Uterus (tissue), 4 donors: ENCODE measurements around the gene OR5M11. TPM values are rescaled to one million over a fixed set of nuclear protein-coding genes. Genes with fewer than 3 reads are reported as not detected.

Source experiments
- DNase-seq, 2 donors: peaks; one replicate each; pipeline ENCODE4 v3.0.0-alpha.2; 2019 to 2020
- H3K27ac ChIP-seq, 2 donors: fragments of 200-600 bp; sonication (generic); 1 replicate in 1 of 2; 2 replicates in 1 of 2; pipeline ENCODE4 v1.5.1; 2016 to 2018
- H3K27me3 ChIP-seq, 2 donors: fragments of 200-600 bp; sonication (generic); one replicate each; pipeline ENCODE4 v1.5.1; 2018 to 2019; ENCODE audit warnings: control low read depth in 1 of 2
- H3K36me3 ChIP-seq, 2 donors: fragments of 200-600 bp; sonication (generic); one replicate each; pipeline ENCODE4 v1.5.1; 2019; ENCODE audit warnings: control low read depth in 1 of 2
- H3K4me1 ChIP-seq, 2 donors: fragments of 200-600 bp; sonication (generic); one replicate each; pipeline ENCODE4 v1.5.1; 2018 to 2019; ENCODE audit warnings: control low read depth in 1 of 2
- H3K4me3 ChIP-seq, 2 donors: fragments of 200-600 bp; sonication (generic); 1 replicate in 1 of 2; 2 replicates in 1 of 2; pipeline ENCODE4 v1.5.1; 2018 to 2019; ENCODE audit warnings: mild to moderate bottlenecking in 1 of 2
- H3K9me3 ChIP-seq, 2 donors: fragments of 200-600 bp; sonication (generic); one replicate each; pipeline ENCODE4 v1.5.1; 2019; ENCODE audit warnings: control low read depth in 1 of 2
- POLR2A ChIP-seq, 2 donors: fragments of 450-650 bp; IDR thresholded peaks; one replicate each; pipeline ENCODE4 v1.6.1; 2016; ENCODE audit warnings: antibody characterized with exemption in 2 of 2, mild to moderate bottlenecking in 1 of 2, moderate library complexity in 1 of 2
- intact Hi-C: fragments of 100-400 bp; cut with DNase I; formaldehyde crosslinking; loops from one replicate; pipeline ENCODE4 v1.15.1; 2023; ENCODE audit warnings: low total_unique reads
- total RNA-seq, 4 donors: library from RNA; depleted of rRNA in 3 of 4; stranded (reverse); fragments of >200 nt in 3 of 4; gene quantifications; one replicate each; pipeline versions ENCODE4 v1.1.0 to v1.2.4, GENCODE V29; 2014 to 2023
- TF ChIP-seq, protein P1 (sequence below), 4 experiments: fragments of 200-600 bp in 2 of 4; fragments of 450-650 bp in 2 of 4; sonication (generic) in 2 of 4; IDR thresholded peaks; one replicate each; pipeline ENCODE4 v1.5.1; 2016 to 2019; ENCODE audit warnings: antibody characterized with exemption in 4 of 4, mild to moderate bottlenecking in 2 of 4, moderate library complexity in 1 of 4
- donor health status: DM: yes; HTN: yes; CAD: no.

OR5M11 gene
- total RNA-seq, 4 donors from 2014 or later: not detected

DNA sequence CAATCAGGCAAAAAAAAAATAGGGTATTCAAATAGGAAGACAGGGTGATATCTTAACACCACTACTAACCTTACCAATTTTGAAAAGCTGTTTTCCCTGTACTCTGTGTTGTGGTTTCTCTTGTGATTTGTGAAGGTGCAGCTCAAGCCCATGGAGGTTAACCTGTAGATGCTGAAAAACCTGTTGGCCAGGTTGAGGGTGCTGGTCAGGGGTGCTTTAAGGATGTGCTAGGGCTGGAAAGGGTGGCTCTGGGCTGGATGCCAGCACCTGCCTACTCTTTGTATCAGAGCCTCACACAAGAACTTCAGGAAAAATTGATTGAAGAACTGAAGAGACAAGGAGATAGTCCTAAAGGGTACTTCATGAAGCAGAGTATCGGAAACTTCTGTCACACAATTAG, 33.6 kb downstream of the OR5M11 start:
- intact Hi-C loops: no loop called here
- TF ChIP-seq, protein P1, sequence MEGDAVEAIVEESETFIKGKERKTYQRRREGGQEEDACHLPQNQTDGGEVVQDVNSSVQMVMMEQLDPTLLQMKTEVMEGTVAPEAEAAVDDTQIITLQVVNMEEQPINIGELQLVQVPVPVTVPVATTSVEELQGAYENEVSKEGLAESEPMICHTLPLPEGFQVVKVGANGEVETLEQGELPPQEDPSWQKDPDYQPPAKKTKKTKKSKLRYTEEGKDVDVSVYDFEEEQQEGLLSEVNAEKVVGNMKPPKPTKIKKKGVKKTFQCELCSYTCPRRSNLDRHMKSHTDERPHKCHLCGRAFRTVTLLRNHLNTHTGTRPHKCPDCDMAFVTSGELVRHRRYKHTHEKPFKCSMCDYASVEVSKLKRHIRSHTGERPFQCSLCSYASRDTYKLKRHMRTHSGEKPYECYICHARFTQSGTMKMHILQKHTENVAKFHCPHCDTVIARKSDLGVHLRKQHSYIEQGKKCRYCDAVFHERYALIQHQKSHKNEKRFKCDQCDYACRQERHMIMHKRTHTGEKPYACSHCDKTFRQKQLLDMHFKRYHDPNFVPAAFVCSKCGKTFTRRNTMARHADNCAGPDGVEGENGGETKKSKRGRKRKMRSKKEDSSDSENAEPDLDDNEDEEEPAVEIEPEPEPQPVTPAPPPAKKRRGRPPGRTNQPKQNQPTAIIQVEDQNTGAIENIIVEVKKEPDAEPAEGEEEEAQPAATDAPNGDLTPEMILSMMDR (IDR thresholded peaks at IDR 0.05): no peak
- no peak for TF ChIP-seq POLR2A (IDR thresholded peaks at IDR 0.05)

GRCh38 chr11:56497010-56497409, 46.0 kb downstream of the OR5M11 start:
- Histone ChIP-seq H3K27me3 (no peaks in the 10 kb centered on the region), H3K36me3 (no peaks in the 10 kb centered on the region), H3K27ac (no peak overlapping the region), H3K4me3 (no peak overlapping the region), H3K9me3 (no peaks in the 10 kb centered on the region), H3K4me1 (no peaks in the 10 kb centered on the region)
- intact Hi-C loops: no loop called here
- no peak for DNase-seq
- TF ChIP-seq, protein P1 (IDR thresholded peaks at IDR 0.05): no peak
- TF ChIP-seq POLR2A (IDR thresholded peaks at IDR 0.05): no peak

More for the DNA sequence above, 33.6 kb downstream of the OR5M11 start:
- DNase-seq: no peak
- Histone ChIP-seq H3K27me3 (no peaks in the 10 kb centered on the region), H3K36me3 (no peaks in the 10 kb centered on the region), H3K4me1 (no peaks in the 10 kb centered on the region), H3K4me3 (no peak overlapping the region), H3K27ac (no peak overlapping the region), H3K9me3 (no peaks in the 10 kb centered on the region)

GRCh38 chr11:56495117-56495516, 47.9 kb downstream of the OR5M11 start:
- no peak for DNase-seq
- H3K36me3 ChIP-seq: no peaks in the 10 kb centered on the region
- TF ChIP-seq POLR2A (IDR thresholded peaks at IDR 0.05): no peak
- TF ChIP-seq, protein P1 (IDR thresholded peaks at IDR 0.05): no peak
- H3K4me1 ChIP-seq: no peaks in the 10 kb centered on the region
- no peak overlapping the region for H3K27ac ChIP-seq
- H3K9me3 ChIP-seq: no peaks in the 10 kb centered on the region
- no peaks in the 10 kb centered on the region for H3K27me3 ChIP-seq
- intact Hi-C loops: no loop called here
- H3K4me3 ChIP-seq: no peak overlapping the region

Other genes with a start within 250 kb of the OR5M11 start
- gene OR8K3, start 228.1 kb downstream of the OR5M11 start, total RNA-seq: not detected
- not detected for gene OR8K1, start 197.2 kb downstream of the OR5M11 start, total RNA-seq
- gene OR8J1, start 189.0 kb downstream of the OR5M11 start, total RNA-seq: not detected
- not detected for gene OR8U1, start 167.6 kb downstream of the OR5M11 start, total RNA-seq
- not detected for gene OR5AL1, start 130.6 kb downstream of the OR5M11 start, total RNA-seq
- gene OR5M3, start 69.9 kb downstream of the OR5M11 start, total RNA-seq: not detected
- not detected for gene OR5M8, start 51.9 kb downstream of the OR5M11 start, total RNA-seq
- gene OR5M10, start 34.5 kb upstream of the OR5M11 start, total RNA-seq: not detected
- not detected for gene OR5M1, start 71.6 kb upstream of the OR5M11 start, total RNA-seq
- not detected for gene OR5AP2, start 99.2 kb upstream of the OR5M11 start, total RNA-seq
- not detected for gene OR5AR1, start 120.4 kb upstream of the OR5M11 start, total RNA-seq
- gene OR9G1, start 155.8 kb upstream of the OR5M11 start, total RNA-seq: not detected
- not detected for gene OR9G4, start 205.4 kb upstream of the OR5M11 start, total RNA-seq